Stimulated activated effector memory CD8-positive, alpha-beta T cell treated with anti-CD3 and anti-CD28 coated beads, Interleukin-12 subunit alpha, Interleukin-12 subunit beta, amount 100 ng/mL, for 72 hours (primary cell): ENCODE data around the gene NASP.

ENCODE experiments used
- ATAC-seq: fragments of 150-1000 bp; cut with Tn5 transposase; 2 replicates; pipeline ENCODE4 v1.10.0; 2021
- DNase-seq, 2 donors: peaks; one replicate each; pipeline ENCODE4 v3.0.0; 2021 to 2022; ENCODE audit warnings: low spot score in 2 of 2
- H3K27ac Mint-ChIP-seq: one replicate; pipeline ENCODE4 v1.8.0; 2022; ENCODE audit warnings: mild to moderate bottlenecking, mixed read lengths
- H3K36me3 Mint-ChIP-seq: one replicate; pipeline ENCODE4 v1.8.0; 2022; ENCODE audit warnings: mild to moderate bottlenecking, mixed read lengths
- H3K4me1 Mint-ChIP-seq: one replicate; pipeline ENCODE4 v1.8.0; 2022; ENCODE audit warnings: mixed read lengths
- H3K4me3 Mint-ChIP-seq: one replicate; pipeline ENCODE4 v1.8.0; 2022; ENCODE audit warnings: mild to moderate bottlenecking, mixed read lengths
- H3K9me3 Mint-ChIP-seq: one replicate; pipeline ENCODE4 v1.8.0; 2022; ENCODE audit warnings: mixed read lengths

NASP gene

GRCh38 chr1:45621895-45622523 is 38.2 kb downstream of the NASP start:
- Mint-ChIP-seq H3K27ac (peak overlapping the region; percentile 74), H3K36me3 (peaks cover 24% of the 10 kb centered on the region), H3K9me3 (no peaks in the 10 kb centered on the region), H3K4me3 (no peak overlapping the region), H3K4me1 (no peaks in the 10 kb centered on the region)
- DNase-seq: no peak
- peak; percentile 38 for ATAC-seq

GRCh38 chr1:45622524-45623394 is 38.9 kb downstream of the NASP start:
- Mint-ChIP-seq H3K4me3 (no peak overlapping the region), H3K4me1 (no peaks in the 10 kb centered on the region), H3K9me3 (no peaks in the 10 kb centered on the region), H3K27ac (peak overlapping the region; percentile 79), H3K36me3 (peaks cover 17% of the 10 kb centered on the region)
- no peak for DNase-seq
- ATAC-seq: no peak

GRCh38 chr1:45623972-45624371 is 40.1 kb downstream of the NASP start, which contains the start of gene CCDC17:
TSS of gene CCDC17 (minus strand) at chr1:45624054. CDS start at chr1:45623909, 145 bp downstream.
- no peak for DNase-seq
- Mint-ChIP-seq H3K27ac (peak within 1 kb of the TSS; percentile 79), H3K9me3 (no peaks in the 10 kb centered on the region)

DNA sequence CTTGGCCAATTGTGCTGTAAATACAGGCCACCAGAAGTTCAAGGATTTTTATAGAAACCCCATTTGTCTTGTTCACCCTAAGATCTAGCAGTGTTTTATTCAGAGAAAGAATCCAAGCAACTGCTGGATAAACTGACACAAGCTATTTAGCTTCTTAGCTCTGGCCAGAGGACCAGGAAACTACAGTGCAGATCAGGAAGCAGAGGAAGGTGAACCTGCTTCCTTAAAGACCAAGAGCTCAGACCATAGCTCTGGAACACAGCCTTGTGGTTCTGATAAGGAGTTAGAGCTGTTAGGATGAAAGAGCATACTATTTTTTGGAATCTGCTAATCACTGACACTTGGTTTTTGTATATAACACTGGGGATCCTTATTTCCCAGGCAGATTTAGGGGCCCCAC is 45.2 kb downstream of the NASP start:
- DNase-seq (no peak), ATAC-seq (no peak)
- no peak overlapping the region for H3K4me3 Mint-ChIP-seq
- no peaks in the 10 kb centered on the region for H3K36me3 Mint-ChIP-seq
- no peaks in the 10 kb centered on the region for H3K4me1 Mint-ChIP-seq
- no peaks in the 10 kb centered on the region for H3K9me3 Mint-ChIP-seq
- no peak overlapping the region for H3K27ac Mint-ChIP-seq

More at GRCh38 chr1:45623972-45624371, 40.1 kb downstream of the NASP start, which contains the start of gene CCDC17:
- ATAC-seq: no peak
- Mint-ChIP-seq H3K4me3 (no peak within 1 kb of the TSS), H3K36me3 (peaks cover 4% of the 10 kb centered on the region), H3K4me1 (no peaks in the 10 kb centered on the region)

DNA sequence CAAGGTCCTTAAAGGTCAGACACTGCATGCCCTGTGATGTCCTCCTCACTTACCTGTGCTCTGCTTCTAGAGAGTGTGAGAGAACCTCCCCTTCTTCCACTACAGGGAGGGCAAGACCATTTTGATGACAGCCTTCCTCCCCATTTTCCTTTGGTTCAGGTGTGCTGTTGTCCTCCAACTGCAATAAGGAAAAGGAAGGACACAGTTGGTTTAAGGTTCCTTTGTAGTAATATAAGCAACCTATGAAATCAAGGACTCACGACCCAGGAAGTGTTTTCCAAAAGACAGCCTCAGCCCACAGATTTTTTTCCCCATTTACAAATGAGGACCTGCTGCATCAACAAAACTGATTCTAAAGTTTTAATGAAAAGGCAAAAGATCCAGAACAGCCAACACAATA is 46.6 kb downstream of the NASP start:
- no peak for DNase-seq
- Mint-ChIP-seq H3K4me3 (no peak overlapping the region), H3K36me3 (no peaks in the 10 kb centered on the region), H3K9me3 (no peaks in the 10 kb centered on the region), H3K4me1 (no peaks in the 10 kb centered on the region), H3K27ac (peak overlapping the region; percentile 4)
- ATAC-seq: no peak

GRCh38 chr1:45635211-45635610 is 51.4 kb downstream of the NASP start:
- DNase-seq (no peak), ATAC-seq (no peak)
- Mint-ChIP-seq H3K4me3 (no peak overlapping the region), H3K4me1 (no peaks in the 10 kb centered on the region), H3K36me3 (no peaks in the 10 kb centered on the region), H3K27ac (no peak overlapping the region), H3K9me3 (no peaks in the 10 kb centered on the region)

DNA sequence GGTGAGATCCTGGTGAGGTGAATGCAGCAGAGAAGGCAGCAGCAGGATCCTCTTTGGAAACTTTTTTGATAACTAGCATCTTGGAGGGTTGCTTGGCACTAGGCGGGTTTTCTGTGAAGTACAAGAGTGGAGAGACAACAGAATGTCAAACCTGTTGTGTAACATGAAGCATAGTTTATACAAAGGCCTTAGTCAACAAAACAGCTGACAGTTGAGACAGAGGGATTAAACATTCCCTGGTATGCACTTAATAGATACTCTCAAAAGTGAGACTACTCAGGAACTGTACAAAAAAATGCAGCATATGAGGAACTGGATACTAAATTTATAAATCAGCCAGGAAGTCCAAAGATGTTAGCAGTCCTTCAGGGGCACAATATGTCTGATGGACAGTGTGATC is 56.5 kb downstream of the NASP start:
- Mint-ChIP-seq H3K36me3 (peaks cover 12% of the 10 kb centered on the region), H3K27ac (peak overlapping the region; percentile 49), H3K4me3 (no peak overlapping the region), H3K9me3 (no peaks in the 10 kb centered on the region), H3K4me1 (no peaks in the 10 kb centered on the region)
- DNase-seq (no peak), ATAC-seq (no peak)

DNA sequence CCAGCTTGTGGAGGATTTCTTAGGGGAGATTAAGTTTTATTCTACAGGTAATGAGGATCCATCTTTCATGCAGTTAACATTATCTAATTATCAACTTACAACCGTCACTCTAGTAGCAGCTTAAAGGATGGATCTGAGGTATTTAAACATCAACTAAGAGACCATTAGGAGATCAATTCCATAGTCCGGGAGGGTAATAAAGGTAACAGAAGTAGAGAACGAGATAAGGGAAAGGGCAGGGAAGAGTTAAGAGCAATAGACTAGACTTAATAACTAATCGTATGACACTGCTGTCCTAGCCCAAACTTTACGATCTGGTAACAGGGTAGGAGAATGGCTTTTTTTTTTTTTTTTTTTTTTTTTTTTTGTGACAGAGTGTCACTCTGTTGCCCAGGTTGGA is 59.5 kb downstream of the NASP start:
- Mint-ChIP-seq H3K27ac (peak overlapping the region; percentile 17), H3K36me3 (peaks cover 42% of the 10 kb centered on the region), H3K4me1 (no peaks in the 10 kb centered on the region), H3K9me3 (no peaks in the 10 kb centered on the region), H3K4me3 (no peak overlapping the region)
- DNase-seq (no peak), ATAC-seq (no peak)

DNA sequence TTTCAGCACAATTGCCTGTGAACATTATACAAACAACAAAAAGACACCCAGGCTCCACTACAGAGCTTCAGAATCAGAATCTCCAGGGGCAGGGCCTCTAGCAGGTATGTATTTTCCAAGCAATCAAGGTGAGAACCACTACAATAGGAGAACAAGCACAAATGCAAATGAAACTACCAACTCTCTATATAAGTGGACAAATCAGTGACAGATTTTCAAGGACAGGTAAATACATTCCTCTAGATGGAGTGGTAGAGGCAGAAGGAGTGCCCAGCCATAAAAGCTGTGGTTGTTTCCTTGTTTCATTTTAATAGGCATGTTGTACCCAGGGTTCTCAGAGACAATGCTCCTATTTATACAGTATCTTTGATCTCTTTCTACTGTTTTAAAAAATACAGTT is 60.1 kb downstream of the NASP start:
- ATAC-seq (no peak), DNase-seq (no peak)
- H3K36me3 Mint-ChIP-seq: peaks cover 48% of the 10 kb centered on the region
- no peaks in the 10 kb centered on the region for H3K4me1 Mint-ChIP-seq
- no peak overlapping the region for H3K27ac Mint-ChIP-seq
- H3K9me3 Mint-ChIP-seq: no peaks in the 10 kb centered on the region
- no peak overlapping the region for H3K4me3 Mint-ChIP-seq

GRCh38 chr1:45644661-45645060 is 60.8 kb downstream of the NASP start:
- H3K4me3 Mint-ChIP-seq: no peak overlapping the region
- DNase-seq: no peak
- ATAC-seq: no peak
- H3K27ac Mint-ChIP-seq: no peak overlapping the region
- peaks cover 55% of the 10 kb centered on the region for H3K36me3 Mint-ChIP-seq
- no peaks in the 10 kb centered on the region for H3K4me1 Mint-ChIP-seq
- H3K9me3 Mint-ChIP-seq: no peaks in the 10 kb centered on the region

DNA sequence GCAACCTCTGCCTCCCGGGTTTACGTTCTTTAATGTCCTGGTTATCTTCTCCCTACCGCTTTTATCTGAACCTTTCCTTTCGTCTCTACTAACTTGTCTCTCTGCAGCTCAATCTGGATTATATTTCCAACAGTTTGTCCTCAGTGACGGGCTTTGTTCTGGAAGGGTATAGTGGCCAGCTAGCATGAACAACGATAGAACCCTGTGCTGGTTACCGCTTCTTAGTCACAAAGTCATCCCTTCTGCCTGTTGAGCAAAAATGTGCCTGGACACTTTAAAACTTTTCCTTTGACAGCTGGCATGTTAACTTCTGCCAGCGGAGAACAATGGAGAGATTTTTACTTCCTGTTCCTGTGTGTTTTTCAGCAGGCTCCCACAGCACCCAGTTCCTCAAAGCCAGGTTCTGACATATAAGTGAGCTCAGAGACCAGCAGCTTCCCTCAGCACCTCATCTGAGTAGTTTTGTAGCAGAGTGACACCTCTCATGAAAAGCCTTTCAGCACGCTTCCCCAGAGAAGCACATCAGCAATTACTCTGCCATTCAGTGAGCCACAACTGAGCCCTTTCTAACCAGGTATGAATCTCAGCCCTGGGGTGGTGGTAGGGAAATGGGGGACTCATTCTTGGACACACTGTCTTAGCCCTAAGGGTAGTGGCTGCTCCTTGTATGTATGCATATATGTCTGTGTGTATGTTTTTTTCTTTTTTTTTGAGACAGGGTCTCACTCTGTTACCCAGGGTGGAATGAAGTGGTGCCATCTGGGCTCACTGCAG is 63.6 kb downstream of the NASP start:
- DNase-seq (no peak), ATAC-seq (no peak)
- Mint-ChIP-seq H3K9me3 (no peaks in the 10 kb centered on the region), H3K4me3 (no peak overlapping the region), H3K36me3 (peaks cover 83% of the 10 kb centered on the region), H3K27ac (peak overlapping the region; percentile 27), H3K4me1 (peaks cover 11% of the 10 kb centered on the region)

- ATAC-seq: peak; percentile 100
- H3K36me3 Mint-ChIP-seq: peaks cover 100% of the 10 kb centered on the region
- peak overlapping the region; percentile 33 for H3K4me3 Mint-ChIP-seq
- DNase-seq: no peak
- peaks cover 25% of the 10 kb centered on the region for H3K4me1 Mint-ChIP-seq
- peak overlapping the region; percentile 87 for H3K27ac Mint-ChIP-seq
- H3K9me3 Mint-ChIP-seq: no peaks in the 10 kb centered on the region
These were observed 70.9 kb downstream of the NASP start for GRCh38 chr1:45654540-45655280.

DNA sequence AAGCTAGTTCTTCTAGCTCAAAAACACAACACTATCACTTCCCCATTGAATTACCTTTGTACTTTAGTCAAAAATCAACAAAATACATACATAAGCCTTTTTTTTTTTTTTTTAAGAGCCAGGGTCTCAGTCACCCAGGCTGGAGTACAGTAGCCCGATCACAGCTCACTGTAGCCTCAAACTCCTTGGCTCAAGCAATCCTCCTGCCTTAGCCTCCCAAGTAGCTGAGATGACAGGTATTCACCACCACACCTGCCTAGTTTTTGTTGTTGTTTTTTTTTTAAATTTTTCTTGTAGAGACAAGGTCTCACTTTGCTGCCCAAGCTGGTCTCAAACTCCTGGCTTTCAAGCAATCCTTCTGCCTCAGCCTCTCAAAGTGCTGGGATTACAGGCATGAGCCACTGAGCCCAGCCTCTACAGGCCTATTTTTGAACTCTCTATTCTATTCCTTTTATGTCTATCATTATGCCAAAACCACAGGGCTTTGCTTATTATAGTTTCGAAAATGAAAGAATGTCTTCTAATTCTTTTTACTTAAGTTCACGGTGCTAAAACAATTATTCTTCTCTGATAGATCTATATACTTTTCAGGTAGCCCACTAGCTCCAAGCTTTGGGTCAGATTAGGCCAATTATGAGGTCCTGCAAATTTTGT is 72.9 kb downstream of the NASP start:
- peaks cover 100% of the 10 kb centered on the region for H3K36me3 Mint-ChIP-seq
- H3K4me1 Mint-ChIP-seq: peaks cover 14% of the 10 kb centered on the region
- no peaks in the 10 kb centered on the region for H3K9me3 Mint-ChIP-seq
- no peak overlapping the region for H3K4me3 Mint-ChIP-seq
- H3K27ac Mint-ChIP-seq: no peak overlapping the region
- no peak for DNase-seq
- ATAC-seq: no peak

- Mint-ChIP-seq H3K9me3 (no peaks in the 10 kb centered on the region), H3K27ac (no peak overlapping the region), H3K36me3 (peaks cover 87% of the 10 kb centered on the region), H3K4me3 (no peak overlapping the region), H3K4me1 (peaks cover 16% of the 10 kb centered on the region)
- ATAC-seq (no peak), DNase-seq (no peak)
These were observed 74.3 kb downstream of the NASP start for GRCh38 chr1:45658171-45658570.
